IPS-NIHi7 (cell line): ENCODE measurements around the gene RASD1.
A peak's percentile ranks its signal among the peaks of the same experiment; 100 is the strongest.

Experiments used
- DNase-seq: peaks from one replicate; pipeline ENCODE4 v3.0.0; 2012; ENCODE audit warnings: mixed read lengths; ENCODE audit errors: extremely low spot score

The RASD1 gene

DNA sequence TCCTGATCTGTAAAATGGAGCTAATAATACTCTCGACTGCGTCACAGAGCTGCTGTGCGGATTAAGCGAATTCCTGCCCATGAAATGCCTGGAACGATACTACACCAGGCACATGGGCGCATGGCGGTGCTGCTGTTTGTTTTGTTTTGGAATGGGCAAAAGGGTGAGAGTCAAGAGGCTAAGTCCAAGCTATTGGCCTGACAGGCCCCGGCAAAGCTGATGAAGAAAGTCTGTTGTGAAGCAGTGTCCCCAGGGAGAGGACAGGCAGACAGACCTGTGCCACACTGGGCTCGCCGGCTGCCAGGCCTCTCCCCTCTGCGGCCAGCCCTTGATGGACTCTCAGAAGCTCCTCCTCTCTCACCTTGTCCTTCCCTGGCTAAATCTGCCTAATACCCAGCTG, 31.3 kb upstream of the RASD1 start:
- no peak for DNase-seq

- DNase-seq = no peak
These were observed 30.2 kb upstream of the RASD1 start for GRCh38 chr17:17526369-17526768.

GRCh38 chr17:17525956-17526355, 29.8 kb upstream of the RASD1 start:
- DNase-seq = no peak

- DNase-seq = no peak
These were observed 29.1 kb upstream of the RASD1 start for GRCh38 chr17:17525311-17525710.

GRCh38 chr17:17523731-17524490, 27.7 kb upstream of the RASD1 start:
- DNase-seq = no peak

- peak; percentile 41 for DNase-seq
These were observed 27.0 kb upstream of the RASD1 start for GRCh38 chr17:17523001-17523730.

DNA sequence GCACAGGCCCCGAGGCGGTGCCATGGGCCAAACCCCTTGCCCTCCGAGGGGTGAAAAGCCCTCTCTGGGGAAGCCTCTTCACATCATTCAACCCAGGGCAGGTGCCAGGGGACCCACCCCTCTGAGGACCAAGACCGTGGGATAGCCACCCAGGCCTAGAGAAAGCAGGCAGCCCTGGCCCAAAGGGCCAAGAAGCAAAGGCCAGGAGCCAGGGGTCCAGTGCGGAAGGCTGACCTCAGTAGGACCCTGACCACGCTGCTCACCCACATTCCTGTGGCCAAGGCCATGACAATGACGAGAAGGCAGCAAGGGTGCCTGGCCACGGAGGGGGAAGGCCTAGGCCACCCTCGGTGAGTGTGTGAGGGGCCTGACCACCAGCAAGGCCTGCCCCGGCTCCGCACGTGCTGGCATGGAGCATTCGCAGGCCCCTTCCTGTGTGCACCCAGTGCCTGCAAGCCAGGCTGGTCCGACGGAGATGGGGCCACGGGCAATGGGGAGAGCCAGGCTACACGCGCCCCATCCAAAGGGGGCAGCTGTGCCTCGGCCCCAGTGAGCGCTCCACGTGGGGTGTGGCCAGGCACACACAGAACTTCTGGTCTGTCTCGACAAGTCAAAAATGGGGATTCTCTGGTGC, 24.5 kb upstream of the RASD1 start:
- no peak for DNase-seq

GRCh38 chr17:17519886-17520285, 23.7 kb upstream of the RASD1 start:
- no peak for DNase-seq

GRCh38 chr17:17518951-17519350, 22.8 kb upstream of the RASD1 start:
- DNase-seq = no peak

- DNase-seq = no peak
These were observed 21.8 kb upstream of the RASD1 start for GRCh38 chr17:17518014-17518413.

DNA sequence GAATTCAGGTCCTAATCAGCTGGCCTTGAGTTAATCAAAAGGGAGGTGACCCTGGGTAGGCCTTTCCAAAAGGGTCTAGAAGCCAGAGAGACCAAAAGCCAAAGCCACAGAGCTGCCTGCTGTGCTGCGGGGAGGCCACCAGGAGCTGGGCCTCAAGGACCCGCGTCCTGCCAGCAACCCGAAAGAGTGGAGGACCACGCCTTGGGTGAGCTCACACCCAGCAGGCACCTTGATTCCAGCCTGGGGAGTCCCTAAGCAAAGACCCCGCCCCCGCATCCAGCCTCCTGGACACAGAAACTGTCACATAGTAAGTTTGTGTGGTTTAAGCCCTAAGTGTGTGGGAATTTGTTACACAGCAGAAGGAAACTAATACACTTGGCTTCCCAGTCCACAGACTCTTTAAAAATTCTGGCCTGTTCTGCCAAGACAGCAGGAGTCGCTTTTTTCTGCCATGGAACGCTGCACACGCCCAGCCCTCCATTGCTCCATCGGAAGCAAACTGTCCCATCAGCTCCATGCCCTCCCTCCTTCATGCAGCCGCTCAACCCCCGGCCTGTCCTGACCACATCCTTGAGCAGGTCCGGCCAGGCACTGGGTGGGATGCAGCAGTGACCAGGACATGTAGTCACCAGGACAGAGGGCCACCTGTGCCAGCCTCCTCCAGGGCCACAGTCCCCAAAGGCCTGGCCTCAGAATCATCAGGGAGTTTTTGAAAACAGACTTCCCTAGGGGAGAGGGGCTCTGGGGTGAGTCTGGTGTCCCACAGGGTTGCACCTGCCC, 20.9 kb upstream of the RASD1 start:
- no peak for DNase-seq

DNA sequence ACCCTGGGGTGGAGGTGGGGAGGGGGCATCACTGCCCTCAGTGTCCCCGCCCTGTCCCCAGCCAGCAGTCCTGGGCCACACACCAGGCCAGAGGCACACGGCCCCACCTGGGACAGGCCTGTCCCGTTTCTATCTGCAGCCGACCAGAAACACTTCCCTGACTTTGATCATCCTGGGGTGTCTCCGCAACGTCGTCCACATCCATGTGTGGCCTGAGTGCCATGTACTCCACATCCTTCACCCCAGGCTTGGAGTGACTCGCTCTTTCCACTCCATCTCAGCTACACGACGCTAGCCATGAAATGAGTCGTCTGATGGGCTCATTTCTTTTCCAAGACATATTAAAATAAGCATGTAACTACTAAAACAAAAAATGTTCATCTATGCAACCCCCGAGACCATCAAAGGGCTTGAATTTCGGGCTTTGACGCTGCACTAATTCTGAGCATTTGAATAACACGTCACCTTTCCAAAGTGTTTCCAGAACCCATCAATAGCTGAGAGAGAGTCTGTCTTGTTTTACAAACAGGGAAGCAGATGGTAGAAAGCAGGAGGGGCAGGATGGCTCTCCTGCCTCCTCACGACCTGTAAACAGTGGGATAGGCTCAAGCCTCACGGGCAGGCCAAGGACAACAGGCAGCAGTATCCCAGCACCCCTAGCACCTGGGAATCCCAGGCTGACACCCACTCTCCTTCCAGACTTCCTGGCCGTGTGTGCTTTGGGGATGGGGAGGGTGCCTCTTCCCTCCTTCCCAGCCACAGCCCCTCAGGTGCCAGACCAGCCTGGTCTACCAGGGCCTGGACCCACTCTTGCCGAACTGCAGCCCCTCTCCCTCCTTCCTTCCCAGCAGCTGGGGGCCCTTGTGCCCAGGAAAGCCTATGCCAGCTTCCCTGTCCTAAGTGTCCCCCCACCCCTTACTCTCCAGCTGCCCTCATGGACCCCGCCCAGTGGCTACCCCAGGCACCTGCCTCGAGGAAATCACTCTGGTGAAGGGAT, 20.0 kb upstream of the RASD1 start:
- no peak for DNase-seq

DNA sequence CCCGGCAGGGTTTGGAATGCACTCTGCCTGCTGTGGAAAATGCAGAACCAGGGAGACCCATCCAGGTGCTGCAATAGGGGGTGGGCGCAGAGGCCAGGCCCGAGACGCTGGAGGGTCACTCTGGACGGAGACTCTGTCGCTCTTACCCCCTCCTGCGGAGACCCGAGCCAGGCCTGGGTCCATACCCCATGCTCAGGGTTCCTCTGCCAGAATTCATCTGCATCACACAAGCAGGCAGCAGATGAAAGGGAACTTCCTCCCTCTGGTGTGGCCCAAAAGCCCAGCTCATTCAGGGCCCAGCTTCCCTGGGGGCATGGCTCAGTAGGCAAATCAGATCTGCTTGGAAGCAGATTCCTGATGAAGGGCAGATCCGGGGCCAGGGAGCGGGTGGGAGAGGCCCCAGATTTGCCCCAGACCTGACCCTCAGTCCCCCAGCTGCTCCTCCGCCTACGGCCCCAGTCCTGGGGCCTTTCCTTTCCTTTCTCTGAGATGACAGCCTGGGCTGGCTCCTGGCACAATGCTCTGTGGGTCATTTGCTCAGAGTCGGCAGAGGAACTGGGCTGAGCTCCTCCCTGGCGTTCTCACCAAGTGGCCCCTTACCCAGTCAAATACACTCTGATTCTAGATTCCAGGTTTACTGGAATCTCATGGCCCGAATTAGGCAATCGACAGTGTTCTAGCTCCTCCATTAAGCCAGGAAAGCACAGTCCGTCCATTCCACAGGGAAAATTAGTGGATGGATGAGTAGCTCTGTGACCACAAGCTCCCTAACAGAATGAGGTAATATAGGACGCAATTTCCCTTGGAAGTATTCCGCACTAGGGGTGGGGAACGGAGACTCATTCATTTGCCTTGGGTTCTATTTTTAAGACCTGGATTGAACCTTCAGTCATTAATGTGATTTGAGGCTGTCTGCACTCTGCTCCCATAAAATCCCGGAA, 19.1 kb upstream of the RASD1 start:
- peak; percentile 70 for DNase-seq

DNA sequence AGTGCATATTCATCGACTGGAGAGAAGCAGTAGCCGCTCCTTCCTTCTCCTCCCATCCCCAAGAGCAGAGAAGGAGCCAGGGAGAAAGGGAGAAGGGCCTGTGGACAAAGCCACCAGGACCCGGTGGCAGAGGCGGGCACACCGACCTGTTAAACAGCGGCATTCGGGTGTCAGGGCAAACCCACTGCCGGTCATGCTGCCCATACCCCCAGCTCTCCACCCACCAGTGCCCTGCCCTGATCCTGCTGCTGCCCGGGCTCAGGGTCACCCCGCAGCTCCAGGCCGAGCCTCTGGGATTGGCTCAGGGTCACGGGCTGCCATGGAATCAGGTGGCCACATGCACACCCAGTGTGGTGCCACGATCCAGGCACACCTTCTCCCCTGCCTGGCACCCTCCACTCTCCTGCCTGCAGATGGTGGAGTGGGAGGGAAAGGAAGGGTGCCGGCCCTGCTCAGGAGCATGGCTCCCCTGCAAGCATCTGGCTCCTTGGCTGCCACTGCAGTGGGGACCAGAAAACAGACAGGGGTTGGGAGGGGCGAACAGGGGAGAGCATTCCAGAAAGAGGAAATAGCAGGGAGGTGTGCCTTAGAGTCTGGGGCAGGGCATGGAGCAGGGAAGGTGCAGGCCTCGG, 18.3 kb upstream of the RASD1 start:
- no peak for DNase-seq

GRCh38 chr17:17513626-17514025, 17.4 kb upstream of the RASD1 start:
- DNase-seq = no peak

DNA sequence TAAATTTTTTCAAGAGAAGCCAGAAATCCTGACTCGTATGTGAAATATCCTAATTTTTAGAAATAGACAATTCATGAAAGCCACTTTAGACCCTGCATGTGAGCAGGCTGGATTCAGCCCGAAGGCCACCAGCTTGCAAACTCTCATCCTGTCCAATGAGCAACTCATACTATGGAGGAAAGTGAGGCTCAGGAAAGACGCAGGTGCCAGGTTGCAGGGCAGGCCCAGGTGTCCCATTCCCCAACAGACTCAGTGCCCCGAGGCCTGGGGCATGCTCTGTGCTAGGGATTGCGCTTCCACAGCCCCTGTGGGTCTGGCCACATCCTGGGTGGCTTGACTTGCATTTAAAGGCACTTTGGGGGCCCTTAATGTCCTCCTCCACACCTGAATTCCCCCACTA, 16.7 kb upstream of the RASD1 start:
- no peak for DNase-seq

GRCh38 chr17:17511881-17512858, 16.0 kb upstream of the RASD1 start:
- no peak for DNase-seq

- no peak for DNase-seq
These were observed 15.1 kb upstream of the RASD1 start for GRCh38 chr17:17511293-17511741.
